ENCODE measurements around the gene REC8.

REC8 gene, protein sequence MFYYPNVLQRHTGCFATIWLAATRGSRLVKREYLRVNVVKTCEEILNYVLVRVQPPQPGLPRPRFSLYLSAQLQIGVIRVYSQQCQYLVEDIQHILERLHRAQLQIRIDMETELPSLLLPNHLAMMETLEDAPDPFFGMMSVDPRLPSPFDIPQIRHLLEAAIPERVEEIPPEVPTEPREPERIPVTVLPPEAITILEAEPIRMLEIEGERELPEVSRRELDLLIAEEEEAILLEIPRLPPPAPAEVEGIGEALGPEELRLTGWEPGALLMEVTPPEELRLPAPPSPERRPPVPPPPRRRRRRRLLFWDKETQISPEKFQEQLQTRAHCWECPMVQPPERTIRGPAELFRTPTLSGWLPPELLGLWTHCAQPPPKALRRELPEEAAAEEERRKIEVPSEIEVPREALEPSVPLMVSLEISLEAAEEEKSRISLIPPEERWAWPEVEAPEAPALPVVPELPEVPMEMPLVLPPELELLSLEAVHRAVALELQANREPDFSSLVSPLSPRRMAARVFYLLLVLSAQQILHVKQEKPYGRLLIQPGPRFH

DNA sequence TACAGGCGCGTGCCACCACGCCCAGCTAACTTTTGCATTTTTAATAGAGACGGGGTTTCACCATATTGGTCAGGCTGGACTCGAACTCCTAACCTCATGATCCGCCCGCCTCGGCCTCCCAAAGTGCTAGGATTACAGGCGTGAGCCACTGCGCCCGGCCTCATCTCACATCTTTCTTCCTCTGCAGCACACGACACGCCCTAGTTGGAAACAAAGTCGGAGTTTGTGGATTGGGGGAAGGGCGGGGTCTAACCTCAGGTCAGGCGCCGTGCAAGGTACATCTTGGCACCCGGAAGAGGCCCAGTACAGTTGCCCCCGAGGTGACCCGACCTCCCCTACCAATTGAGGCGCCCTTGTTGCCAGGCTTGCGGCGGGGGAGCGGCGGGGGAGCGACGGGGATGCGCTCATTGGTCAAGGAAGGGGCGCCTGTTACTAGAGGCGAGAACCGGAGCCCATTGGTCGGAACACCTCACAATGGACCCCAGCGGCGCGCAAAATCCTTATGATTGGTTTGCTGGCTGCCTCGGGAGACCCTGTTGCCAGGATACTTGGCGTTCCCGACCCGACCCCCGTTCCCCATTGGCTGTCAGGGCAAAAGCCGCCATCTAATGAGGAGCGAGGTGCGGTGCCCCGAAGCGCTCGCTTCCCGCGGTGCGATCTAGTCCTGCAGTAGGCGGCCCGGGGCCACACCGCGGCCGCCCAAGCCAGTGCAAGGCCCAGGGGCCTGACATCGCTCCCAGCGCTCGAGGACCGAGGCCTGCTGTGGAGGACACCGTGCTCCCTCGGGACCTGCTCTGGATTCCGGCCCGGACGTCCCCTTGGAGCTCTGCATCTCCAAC is at the start of gene REC8:
Gene REC8, plus strand, starts transcription at position 659 of the 839 bp plus-strand sequence. CDS start 473 bp downstream, outside the sequence.
- peak; percentile 70 for DNase-seq

GRCh38 chr14:24122416-24122815 is 49.5 kb upstream of the REC8 start:
- no peak for DNase-seq

GRCh38 chr14:24122898-24123297 is 49.0 kb upstream of the REC8 start:
- no peak for DNase-seq

DNA sequence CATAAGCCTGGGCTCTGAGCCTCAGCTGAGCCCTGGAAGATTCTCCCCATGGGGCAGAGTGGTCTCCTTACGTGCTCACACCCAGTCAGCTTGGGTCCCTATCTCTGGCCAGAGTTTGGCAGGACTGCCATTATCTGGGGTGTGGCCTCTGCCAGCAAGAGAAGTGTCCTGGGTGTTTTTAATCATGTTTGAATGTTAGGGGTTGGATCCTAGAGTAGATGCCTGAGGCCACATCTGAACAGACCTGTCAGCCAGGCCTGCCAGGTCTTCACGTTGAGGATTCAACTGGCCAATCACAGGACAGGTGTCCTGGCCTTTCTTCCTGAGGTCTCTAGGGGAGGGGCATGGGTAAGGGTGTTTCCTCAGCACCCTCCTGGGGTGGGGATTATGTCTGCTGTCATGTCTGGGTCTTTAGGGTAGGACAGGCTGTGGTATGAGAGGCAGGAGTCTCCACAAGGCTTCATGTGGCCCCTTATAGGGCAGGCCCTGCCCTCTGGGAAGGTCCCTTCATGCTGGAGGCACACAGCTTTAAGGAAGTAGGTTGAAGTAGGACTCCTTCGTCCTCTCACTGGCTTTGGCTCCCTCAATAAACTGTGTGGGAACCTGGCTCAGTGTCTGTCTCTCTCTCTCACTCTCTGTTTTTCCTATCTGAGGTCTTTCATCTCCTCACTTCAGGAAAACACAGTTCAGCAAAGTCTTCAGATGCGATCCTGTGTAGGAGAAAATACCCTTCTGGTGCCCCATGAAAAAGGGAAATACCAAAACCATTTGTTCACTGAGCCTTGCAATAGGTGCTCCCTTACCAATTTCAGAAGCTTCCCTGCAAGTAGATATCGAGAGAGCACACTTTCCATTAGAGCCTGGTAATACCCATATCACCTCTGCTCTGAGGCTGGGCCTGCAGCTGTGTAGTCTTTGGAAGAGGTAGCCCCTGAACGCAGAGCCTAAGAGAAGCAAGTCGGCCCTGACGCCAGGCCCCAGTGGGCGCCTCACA is 48.2 kb upstream of the REC8 start:
- no peak for DNase-seq

DNA sequence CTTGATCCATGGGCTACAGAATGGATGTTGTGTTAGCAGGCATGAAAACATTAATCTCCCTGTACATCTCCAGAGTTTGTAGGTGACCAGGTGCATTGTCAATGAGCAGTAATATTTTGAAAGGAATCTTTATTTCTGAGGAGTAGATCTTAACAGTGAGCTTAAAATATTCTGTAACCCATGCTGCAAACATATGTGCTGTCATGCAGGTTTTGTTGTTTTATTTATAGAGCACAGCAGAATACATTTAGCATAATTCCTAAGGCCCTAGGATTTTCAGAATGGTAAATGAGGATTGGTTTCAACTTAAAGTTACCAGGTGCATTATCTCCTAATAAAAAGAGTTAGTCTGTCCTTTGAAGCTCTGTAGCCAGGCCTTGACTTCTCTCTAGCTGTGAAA is 44.9 kb upstream of the REC8 start:
- no peak for DNase-seq

- DNase-seq = no peak
These were observed 44.2 kb upstream of the REC8 start for GRCh38 chr14:24127673-24128072.

GRCh38 chr14:24129410-24129998 is 42.4 kb upstream of the REC8 start:
- DNase-seq = no peak

- no peak for DNase-seq
These were observed 41.5 kb upstream of the REC8 start, which contains the start of gene FITM1 for GRCh38 chr14:24130380-24130716. FITM1 (plus strand) TSS chr14:24130659; CDS start chr14:24131564, 905 bp downstream.

- DNase-seq = no peak
These were observed 40.9 kb upstream of the REC8 start for GRCh38 chr14:24130717-24131548.

DNA sequence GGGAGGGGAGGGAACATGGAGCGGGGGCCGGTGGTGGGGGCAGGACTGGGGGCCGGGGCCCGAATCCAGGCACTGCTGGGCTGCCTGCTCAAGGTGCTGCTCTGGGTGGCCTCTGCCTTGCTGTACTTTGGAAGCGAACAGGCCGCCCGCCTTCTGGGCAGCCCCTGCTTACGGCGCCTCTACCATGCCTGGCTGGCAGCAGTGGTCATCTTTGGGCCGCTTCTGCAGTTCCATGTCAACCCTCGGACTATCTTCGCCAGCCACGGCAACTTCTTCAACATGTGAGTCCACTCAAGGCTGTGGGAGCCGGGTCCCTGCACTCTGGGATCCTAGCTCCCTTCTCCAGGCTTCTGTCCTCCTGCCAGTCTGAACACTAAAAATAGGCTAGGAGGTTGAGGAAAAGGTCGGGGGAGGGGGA is 40.3 kb upstream of the REC8 start:
- DNase-seq = no peak

- peak; percentile 21 for DNase-seq
These were observed 39.7 kb upstream of the REC8 start for GRCh38 chr14:24132061-24132685.

DNA sequence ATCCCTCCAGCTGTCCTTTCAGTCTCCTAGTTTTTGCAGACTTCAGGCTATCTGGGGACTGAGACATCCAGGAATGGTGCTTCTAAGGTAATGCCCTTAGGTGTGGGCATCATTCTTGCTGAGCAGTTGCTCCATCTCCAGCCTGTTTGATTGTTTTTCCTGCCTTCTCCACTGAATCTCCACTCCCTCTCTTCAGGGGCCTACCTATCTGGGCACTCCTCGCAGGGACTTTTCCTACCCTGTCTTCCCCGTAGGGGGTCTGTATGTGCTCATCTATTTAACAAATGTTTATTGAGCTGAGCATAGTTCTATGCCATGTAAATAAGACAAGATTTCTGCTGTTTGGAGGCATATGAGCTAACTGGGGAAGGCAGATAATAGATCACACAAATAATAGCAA is 38.9 kb upstream of the REC8 start:
- no peak for DNase-seq

DNA sequence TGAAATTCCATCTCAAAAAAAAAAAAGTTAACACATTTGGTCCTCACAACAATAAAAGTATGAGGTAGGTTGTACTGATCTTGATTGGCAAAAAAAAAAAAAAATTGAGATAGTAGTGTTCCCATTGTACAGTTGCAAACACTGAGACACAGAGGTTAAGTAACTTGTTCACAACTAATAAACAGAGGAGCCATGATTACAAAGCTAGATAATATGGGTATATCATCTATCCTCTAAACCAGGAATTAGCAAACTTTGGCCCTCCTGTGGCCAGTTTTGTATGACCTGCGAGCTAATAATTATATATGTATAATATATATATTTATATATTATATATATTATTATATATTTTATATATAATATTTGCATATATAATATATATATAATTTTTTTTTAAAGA is 38.1 kb upstream of the REC8 start:
- DNase-seq = no peak

DNA sequence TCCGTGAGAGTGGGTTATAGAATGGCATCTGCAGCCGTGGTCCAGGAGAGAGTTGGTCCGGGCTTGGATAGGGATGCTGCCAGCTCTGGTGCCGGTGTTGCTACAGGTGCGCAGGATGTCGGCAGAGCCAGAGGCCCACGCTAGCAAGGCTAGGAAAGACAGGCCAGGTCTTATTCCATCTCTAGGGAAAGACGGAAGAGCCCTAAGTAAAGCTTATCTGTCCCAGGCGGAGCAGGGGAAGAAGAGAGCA is 36.4 kb upstream of the REC8 start:
- DNase-seq = no peak

DNA sequence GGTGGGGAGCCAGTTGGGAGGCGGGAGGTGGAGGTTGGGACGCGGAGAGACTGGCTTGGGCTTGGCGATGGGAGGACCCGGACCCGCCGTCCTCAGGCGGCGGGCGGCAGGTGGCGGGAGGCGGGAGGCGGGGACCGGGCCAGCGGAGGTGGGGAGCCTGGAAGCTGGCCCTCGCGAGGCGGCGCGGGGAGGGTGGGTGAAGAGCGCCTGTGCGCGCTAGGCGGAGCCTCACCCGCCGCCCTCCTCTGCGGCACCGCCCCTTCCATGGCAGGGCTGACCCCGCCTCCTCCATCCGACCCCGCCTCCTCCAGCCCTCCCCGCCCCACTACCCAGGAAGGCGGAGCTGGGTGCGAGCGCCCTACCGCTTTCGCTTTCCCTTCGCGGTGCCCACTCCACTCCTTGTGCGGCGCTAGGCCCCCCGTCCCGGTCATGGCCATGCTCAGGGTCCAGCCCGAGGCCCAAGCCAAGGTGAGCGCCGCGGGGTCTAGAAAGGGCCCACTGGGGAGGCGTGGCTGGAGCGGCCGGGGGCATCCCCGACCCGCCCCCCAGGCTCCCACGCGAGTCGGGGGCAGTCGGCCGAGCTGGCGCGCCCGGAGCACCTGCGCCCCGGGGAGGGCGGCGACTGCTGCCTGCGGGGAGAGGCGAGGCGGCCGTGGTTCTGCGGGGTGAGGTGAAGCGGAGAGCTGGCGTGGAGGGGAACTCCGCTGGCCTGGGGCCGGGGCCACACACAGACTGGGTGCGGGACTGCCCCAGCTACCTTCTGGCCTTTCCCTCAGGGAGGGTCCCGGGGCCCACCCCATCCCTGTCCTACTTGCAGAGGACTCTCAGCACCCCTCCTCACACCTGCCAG is 35.8 kb upstream of the REC8 start, which contains the start of gene PSME1:
Gene PSME1, plus strand, starts transcription at position 361 of the 850 bp plus-strand sequence. Its CDS starts 69 bp downstream, at position 430.
- DNase-seq = peak; percentile 93

DNA sequence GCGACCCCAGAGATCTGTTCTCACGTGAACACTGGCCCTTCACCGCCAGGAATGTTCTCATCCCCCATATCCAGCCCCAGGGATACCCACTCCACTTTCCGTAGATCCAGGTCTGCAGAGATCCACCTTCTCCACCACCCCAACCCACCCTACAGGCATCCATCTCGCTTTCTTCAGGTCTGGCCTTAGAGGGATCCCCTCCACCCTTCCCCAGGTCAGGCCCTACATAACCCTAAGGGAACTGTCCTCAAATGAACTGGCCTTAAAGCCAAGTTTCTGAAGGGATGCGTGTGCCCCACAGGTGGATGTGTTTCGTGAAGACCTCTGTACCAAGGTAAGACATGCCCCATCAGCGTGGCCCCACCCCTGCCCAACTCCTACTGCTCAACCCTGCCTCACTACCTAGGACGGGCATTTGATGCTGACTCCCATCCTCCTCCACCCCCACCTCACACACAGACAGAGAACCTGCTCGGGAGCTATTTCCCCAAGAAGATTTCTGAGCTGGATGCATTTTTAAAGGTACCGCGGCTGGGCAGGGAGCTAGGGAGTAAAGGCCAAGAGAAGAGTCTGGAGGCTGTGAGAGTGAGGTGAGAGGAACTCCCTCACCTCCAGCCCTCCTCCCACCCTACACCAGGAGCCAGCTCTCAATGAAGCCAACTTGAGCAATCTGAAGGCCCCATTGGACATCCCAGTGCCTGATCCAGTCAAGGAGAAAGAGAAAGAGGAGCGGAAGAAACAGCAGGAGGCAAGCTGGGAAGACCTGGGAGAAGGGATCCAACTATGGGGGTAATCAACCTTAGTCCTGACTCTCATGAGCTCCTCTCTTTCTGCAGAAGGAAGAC is 35.0 kb upstream of the REC8 start:
- no peak for DNase-seq

GRCh38 chr14:24137529-24138395 is 34.1 kb upstream of the REC8 start:
- no peak for DNase-seq
